NCI-H446 treated with DMSO at 0.1 percent for 48 hours (cell line): Measurements from ENCODE around the gene ERO1B.
"Not testable (repeated sequence)": the region's sequence is repeated elsewhere in the genome, so short reads cannot be mapped to it uniquely, and the experiment has no call there.

Source experiments
- DNase-seq: peaks from one replicate; lab custom pipeline; 2025; lab: John Stamatoyannopoulos, UW

Gene ERO1B

GRCh38 chr1:236188084-236188483 is 93.7 kb downstream of the ERO1B start:
- not testable (repeated sequence) for DNase-seq

- not testable (repeated sequence) for DNase-seq
Observed at GRCh38 chr1:236186471-236186870, 95.3 kb downstream of the ERO1B start.

- no peak for DNase-seq
Observed at GRCh38 chr1:236185687-236186086, 96.1 kb downstream of the ERO1B start.

- DNase-seq = no peak
Observed at GRCh38 chr1:236181059-236181458, 100.7 kb downstream of the ERO1B start.

GRCh38 chr1:236179634-236180033 is 102.1 kb downstream of the ERO1B start:
- DNase-seq = no peak

- no peak for DNase-seq
Observed at GRCh38 chr1:236176337-236177336, 105.1 kb downstream of the ERO1B start.

- DNase-seq = no peak
Observed at GRCh38 chr1:236175642-236176336, 106.0 kb downstream of the ERO1B start.

- no peak for DNase-seq
Observed at GRCh38 chr1:236173174-236173767, 108.5 kb downstream of the ERO1B start.

GRCh38 chr1:236172041-236172579 is 109.6 kb downstream of the ERO1B start:
- DNase-seq = no peak

- no peak for DNase-seq
Observed at GRCh38 chr1:236168716-236169429, 112.9 kb downstream of the ERO1B start.

GRCh38 chr1:236167578-236167977 is 114.2 kb downstream of the ERO1B start:
- DNase-seq = no peak

GRCh38 chr1:236167154-236167553 is 114.6 kb downstream of the ERO1B start:
- DNase-seq = no peak

GRCh38 chr1:236166041-236166440 is 115.7 kb downstream of the ERO1B start:
- DNase-seq = no peak
